Right lobe of liver (tissue), 4 donors: ENCODE results near the gene HELZ.

Source experiments
- POLR2A ChIP-seq: fragments of 450-650 bp; IDR thresholded peaks from one replicate; pipeline ENCODE4 v1.6.1; 2017; ENCODE audit warnings: antibody characterized with exemption, mild to moderate bottlenecking
- TF ChIP-seq, protein P1 (sequence below), 4 donors: fragments of 200-600 bp in 3 of 4; fragments of 450-650 bp in 1 of 4; IDR thresholded peaks; one replicate each; pipeline versions ENCODE4 v1.5.1 to v1.8.0; 2016 to 2022; ENCODE audit warnings: antibody characterized with exemption in 4 of 4, mild to moderate bottlenecking in 2 of 4
- donor health status: DM: no; HTN: no; CAD: no.
- donor health status: DM: no; HTN: no; CAD: no.
- donor health status: DM: no; HTN: yes; CAD: no.

DNA sequence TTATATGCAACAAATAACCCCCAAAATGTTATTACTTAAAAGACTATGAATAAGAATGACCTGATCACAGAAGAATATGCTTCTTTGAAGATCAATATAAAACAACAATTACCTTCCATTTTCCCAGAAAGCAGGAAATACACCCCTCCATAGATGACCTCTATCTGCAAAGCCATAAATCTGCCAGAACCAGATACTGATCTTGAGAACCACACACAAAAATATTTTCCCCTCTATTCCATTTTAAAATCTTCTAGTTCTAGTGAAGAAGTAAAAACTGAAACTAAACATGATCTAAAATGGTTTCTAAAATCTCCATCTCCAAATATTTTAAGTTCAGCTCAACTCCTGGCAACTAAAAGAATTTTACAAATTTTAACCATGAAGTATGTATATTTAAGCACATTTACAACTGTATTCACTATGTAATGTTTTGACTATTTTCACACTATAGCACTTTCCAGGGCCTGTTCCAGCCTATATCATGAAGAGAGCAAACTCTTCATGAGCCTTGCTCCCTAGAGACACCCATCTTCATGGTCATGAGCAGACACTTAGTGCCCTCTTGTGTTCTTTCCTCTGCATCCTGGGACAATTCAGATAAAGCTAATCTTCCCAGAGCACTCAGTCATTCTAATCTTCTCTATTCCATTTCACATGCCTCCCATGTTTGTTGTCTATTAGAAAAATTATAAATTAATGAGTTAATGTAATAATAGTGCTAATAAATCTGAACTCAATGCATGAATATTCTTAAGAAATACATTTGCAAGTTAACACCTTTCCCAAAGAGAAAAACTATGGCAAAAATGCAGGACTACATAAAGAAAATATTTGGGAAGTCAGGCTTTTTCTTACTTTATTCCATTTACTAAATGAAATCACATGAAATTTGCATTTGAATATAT, 87.0 kb downstream of the HELZ start:
- TF ChIP-seq, protein P1, sequence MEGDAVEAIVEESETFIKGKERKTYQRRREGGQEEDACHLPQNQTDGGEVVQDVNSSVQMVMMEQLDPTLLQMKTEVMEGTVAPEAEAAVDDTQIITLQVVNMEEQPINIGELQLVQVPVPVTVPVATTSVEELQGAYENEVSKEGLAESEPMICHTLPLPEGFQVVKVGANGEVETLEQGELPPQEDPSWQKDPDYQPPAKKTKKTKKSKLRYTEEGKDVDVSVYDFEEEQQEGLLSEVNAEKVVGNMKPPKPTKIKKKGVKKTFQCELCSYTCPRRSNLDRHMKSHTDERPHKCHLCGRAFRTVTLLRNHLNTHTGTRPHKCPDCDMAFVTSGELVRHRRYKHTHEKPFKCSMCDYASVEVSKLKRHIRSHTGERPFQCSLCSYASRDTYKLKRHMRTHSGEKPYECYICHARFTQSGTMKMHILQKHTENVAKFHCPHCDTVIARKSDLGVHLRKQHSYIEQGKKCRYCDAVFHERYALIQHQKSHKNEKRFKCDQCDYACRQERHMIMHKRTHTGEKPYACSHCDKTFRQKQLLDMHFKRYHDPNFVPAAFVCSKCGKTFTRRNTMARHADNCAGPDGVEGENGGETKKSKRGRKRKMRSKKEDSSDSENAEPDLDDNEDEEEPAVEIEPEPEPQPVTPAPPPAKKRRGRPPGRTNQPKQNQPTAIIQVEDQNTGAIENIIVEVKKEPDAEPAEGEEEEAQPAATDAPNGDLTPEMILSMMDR (IDR thresholded peaks at IDR 0.05) = peak in 3 of 4 donors; percentile 34 to 48 (median 36)
- no peak for TF ChIP-seq POLR2A
